OCI-LY3 (cell line): ENCODE measurements around the gene KMT2E.

ENCODE experiments used
- H2AFZ ChIP-seq: fragments of 200-600, 300-600 bp; shearing (Covaris generic); 2 replicates; pipeline ENCODE4 v1.6.0; 2014; ENCODE audit warnings: antibody characterized with exemption, low read depth, low read length
- H3K27ac ChIP-seq: fragments of 200-600, 300-600 bp; sonication (generic); 2 replicates; pipeline ENCODE4 v1.5.1; 2014; ENCODE audit warnings: mild to moderate bottlenecking, low read length, moderate library complexity, mixed read lengths
- H3K27me3 ChIP-seq: fragments of 200-600, 300-600 bp; sonication (generic); 2 replicates; pipeline ENCODE4 v1.6.1; 2014; ENCODE audit warnings: low read depth, low read length, mixed read lengths
- H3K36me3 ChIP-seq: fragments of 200-600, 300-600 bp; sonication (generic); replicated peaks from 2 replicates; pipeline ENCODE3; 2014; ENCODE audit warnings: low read depth, low read length, mixed read lengths
- H3K4me1 ChIP-seq: fragments of 300-600, 200-600 bp; sonication (generic); 2 replicates; pipeline ENCODE4 v1.6.1; 2014; ENCODE audit warnings: low read length, mixed read lengths
- H3K4me2 ChIP-seq: fragments of 200-600, 300-600 bp; sonication (generic); 2 replicates; pipeline ENCODE4 v1.6.1; 2014; ENCODE audit warnings: low read length, mixed read lengths
- H3K4me3 ChIP-seq: fragments of 300-600, 200-600 bp; sonication (generic); 2 replicates; pipeline ENCODE4 v1.5.1; 2014; ENCODE audit warnings: antibody characterized with exemption, mild to moderate bottlenecking, low read length, moderate library complexity
- H3K79me2 ChIP-seq: fragments of 300-600, 200-600 bp; shearing (Covaris generic); 2 replicates; pipeline ENCODE4 v1.6.1; 2014; ENCODE audit warnings: mild to moderate bottlenecking, low read length, mixed read lengths
- H3K9ac ChIP-seq: fragments of 300-600, 200-600 bp; shearing (Covaris generic); 2 replicates; pipeline ENCODE4 v1.6.0; 2014; ENCODE audit warnings: mild to moderate bottlenecking, low read length, moderate library complexity
- H3K9me3 ChIP-seq: fragments of 200-600, 300-600 bp; shearing (Covaris generic); 2 replicates; pipeline ENCODE4 v1.6.1; 2014; ENCODE audit warnings: low read length, mixed read lengths; ENCODE audit not compliant: insufficient read depth
- H4K20me1 ChIP-seq: fragments of 200-600, 300-600 bp; sonication (generic); 2 replicates; pipeline ENCODE4 v1.6.1; 2016; ENCODE audit warnings: low read length, mixed read lengths; ENCODE audit not compliant: insufficient read depth
- EZH2phosphoT487 ChIP-seq: fragments of 200-600 bp; shearing (Covaris generic); IDR thresholded peaks from 2 replicates; pipeline ENCODE4 v1.6.1; 2018; ENCODE audit warnings: antibody characterized with exemption, mixed run types, low read depth
- TF ChIP-seq, protein P1 (sequence below): fragments of 200-600, 300-600 bp; sonication (generic); IDR thresholded peaks from 2 replicates; pipeline ENCODE4 v1.5.1; 2014; ENCODE audit warnings: antibody characterized with exemption, low read length, low read depth

Gene KMT2E

DNA sequence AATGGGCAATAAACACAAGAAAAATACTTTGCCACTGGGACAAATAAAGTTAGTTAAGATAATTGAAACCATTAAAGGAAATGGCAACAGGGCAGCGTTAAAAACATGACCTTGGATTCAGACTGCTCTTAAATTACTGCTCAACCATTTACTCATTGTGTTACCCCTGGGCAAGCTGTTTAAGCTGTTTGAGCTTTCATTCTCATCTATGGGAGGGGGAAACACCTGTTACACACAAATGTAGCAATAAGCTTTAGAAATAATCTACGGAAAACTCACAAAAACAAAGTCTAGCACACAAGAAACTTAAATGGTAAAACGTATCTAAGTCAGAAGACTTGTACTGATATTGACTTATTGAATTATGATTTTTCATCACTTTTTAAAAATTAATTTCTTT lies 137.1 kb downstream of the KMT2E start:
- H3K4me1 ChIP-seq, result no peaks in the 10 kb centered on the region
- H2AFZ ChIP-seq, result no peak overlapping the region
- H3K27ac ChIP-seq, result no peak overlapping the region
- H3K79me2 ChIP-seq, result no peaks in the 10 kb centered on the region
- no peaks in the 10 kb centered on the region for H3K36me3 ChIP-seq
- H3K27me3 ChIP-seq, result no peaks in the 10 kb centered on the region
- H3K9ac ChIP-seq, result no peak overlapping the region
- H4K20me1 ChIP-seq, result no peaks in the 10 kb centered on the region
- H3K9me3 ChIP-seq, result no peaks in the 10 kb centered on the region
- H3K4me2 ChIP-seq, result no peak overlapping the region
- H3K4me3 ChIP-seq, result no peak overlapping the region
- TF ChIP-seq EZH2phosphoT487, result no peak
- TF ChIP-seq, protein P1, sequence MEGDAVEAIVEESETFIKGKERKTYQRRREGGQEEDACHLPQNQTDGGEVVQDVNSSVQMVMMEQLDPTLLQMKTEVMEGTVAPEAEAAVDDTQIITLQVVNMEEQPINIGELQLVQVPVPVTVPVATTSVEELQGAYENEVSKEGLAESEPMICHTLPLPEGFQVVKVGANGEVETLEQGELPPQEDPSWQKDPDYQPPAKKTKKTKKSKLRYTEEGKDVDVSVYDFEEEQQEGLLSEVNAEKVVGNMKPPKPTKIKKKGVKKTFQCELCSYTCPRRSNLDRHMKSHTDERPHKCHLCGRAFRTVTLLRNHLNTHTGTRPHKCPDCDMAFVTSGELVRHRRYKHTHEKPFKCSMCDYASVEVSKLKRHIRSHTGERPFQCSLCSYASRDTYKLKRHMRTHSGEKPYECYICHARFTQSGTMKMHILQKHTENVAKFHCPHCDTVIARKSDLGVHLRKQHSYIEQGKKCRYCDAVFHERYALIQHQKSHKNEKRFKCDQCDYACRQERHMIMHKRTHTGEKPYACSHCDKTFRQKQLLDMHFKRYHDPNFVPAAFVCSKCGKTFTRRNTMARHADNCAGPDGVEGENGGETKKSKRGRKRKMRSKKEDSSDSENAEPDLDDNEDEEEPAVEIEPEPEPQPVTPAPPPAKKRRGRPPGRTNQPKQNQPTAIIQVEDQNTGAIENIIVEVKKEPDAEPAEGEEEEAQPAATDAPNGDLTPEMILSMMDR, result no peak

DNA sequence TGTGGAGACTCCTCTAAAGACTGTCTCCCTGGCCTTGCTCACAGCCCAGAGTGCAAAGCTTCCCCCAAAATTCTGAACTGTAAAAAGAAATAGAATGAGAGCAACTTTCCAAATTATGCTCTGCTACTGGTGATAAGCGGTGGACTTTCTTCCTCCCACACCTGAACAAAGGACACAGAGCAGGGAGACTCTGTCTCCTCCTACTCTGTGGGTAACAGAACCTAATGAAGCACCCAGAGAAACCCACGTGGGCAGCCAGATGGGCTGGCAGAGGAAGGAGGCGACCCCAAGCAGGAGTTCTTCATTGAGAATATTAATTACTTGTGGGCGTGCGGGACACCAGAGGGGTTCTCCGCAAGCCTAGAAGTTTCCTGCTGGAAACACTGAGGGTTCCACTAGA lies 139.5 kb downstream of the KMT2E start:
- H3K4me3 ChIP-seq, result no peak overlapping the region
- no peak overlapping the region for H3K27ac ChIP-seq
- H3K27me3 ChIP-seq, result no peaks in the 10 kb centered on the region
- H3K36me3 ChIP-seq, result no peaks in the 10 kb centered on the region
- H2AFZ ChIP-seq, result no peak overlapping the region
- no peak overlapping the region for H3K4me2 ChIP-seq
- no peaks in the 10 kb centered on the region for H3K9me3 ChIP-seq
- peaks cover 9% of the 10 kb centered on the region for H3K4me1 ChIP-seq
- no peak overlapping the region for H3K9ac ChIP-seq
- H4K20me1 ChIP-seq, result no peaks in the 10 kb centered on the region
- H3K79me2 ChIP-seq, result no peaks in the 10 kb centered on the region
- TF ChIP-seq EZH2phosphoT487, result no peak
- TF ChIP-seq, protein P1, result no peak

DNA sequence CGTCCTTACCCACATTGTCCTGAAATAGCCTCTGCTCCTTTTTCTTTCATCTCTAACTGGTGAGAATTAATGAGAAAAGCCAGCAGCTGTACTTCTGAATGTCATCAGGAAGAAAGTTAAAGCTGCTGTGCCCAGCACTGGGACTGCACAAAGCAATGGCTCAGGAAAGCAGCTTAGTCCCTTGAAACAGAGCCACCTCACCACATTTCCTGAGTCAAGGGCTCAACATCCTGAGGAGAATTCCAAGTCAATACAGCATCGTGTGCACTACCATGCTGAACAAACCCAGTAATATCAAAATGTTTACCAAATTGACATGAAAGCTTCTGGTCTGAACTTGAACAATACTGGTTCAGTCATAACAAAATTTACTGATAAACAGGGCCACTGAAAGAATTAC lies 140.1 kb downstream of the KMT2E start:
- Histone ChIP-seq H3K79me2 (no peaks in the 10 kb centered on the region), H3K27me3 (no peaks in the 10 kb centered on the region)

DNA sequence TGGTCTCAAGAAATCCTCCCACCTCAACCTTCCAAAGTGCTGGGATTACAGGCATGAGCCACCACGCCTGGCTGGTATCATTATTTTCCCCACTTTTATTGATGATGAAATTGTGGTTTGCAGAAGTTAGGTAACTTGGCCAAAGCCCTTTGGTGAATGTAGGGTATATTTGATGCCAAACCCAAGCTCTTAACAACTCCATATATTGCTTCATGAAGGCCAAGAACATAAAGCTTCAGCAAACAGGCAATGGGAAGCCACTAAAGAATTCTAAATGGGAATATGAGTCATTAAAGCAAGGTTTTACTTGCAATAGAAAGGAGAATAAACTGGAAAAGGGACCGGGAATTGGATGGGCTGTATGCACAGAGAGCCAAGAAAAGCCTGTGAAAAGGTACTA lies 142.7 kb downstream of the KMT2E start:
- no peak overlapping the region for H3K4me2 ChIP-seq
- no peak overlapping the region for H3K4me3 ChIP-seq
- no peaks in the 10 kb centered on the region for H3K79me2 ChIP-seq
- no peaks in the 10 kb centered on the region for H4K20me1 ChIP-seq
- TF ChIP-seq EZH2phosphoT487, result no peak
- TF ChIP-seq, protein P1, result no peak
- H3K27ac ChIP-seq, result no peak overlapping the region
- no peaks in the 10 kb centered on the region for H3K27me3 ChIP-seq
- H3K36me3 ChIP-seq, result no peaks in the 10 kb centered on the region
- H3K4me1 ChIP-seq, result peaks cover 9% of the 10 kb centered on the region
- no peak overlapping the region for H2AFZ ChIP-seq
- H3K9me3 ChIP-seq, result no peaks in the 10 kb centered on the region
- no peak overlapping the region for H3K9ac ChIP-seq

More for the DNA sequence above, 140.1 kb downstream of the KMT2E start:
- Histone ChIP-seq H3K4me2 (no peak overlapping the region), H2AFZ (no peak overlapping the region), H3K36me3 (no peaks in the 10 kb centered on the region), H3K9ac (no peak overlapping the region), H3K9me3 (no peaks in the 10 kb centered on the region), H3K4me3 (no peak overlapping the region), H4K20me1 (no peaks in the 10 kb centered on the region), H3K4me1 (peaks cover 9% of the 10 kb centered on the region), H3K27ac (no peak overlapping the region)
- TF ChIP-seq, protein P1, result no peak
- TF ChIP-seq EZH2phosphoT487, result no peak
